Activated CD4-positive, CD25-positive, alpha-beta regulatory T cell (primary cell): ENCODE results near the gene KBTBD13.

Source experiments
- DNase-seq, 4 experiments: peaks; one replicate each; lab custom pipeline; 2025; lab: John Stamatoyannopoulos, UW

Gene KBTBD13

GRCh38 chr15:65115086-65115485, 38.5 kb downstream of the KBTBD13 start, which contains the start of gene UBAP1L:
UBAP1L (minus strand) TSS chr15:65115200; CDS start chr15:65106215, 8,985 bp downstream.
- DNase-seq, result no peak

GRCh38 chr15:65115542-65115941, 39.0 kb downstream of the KBTBD13 start:
- no peak for DNase-seq
